ENCODE results near the gene ANKRD53. TPM values are rescaled to one million over a fixed set of nuclear protein-coding genes. Genes with fewer than 3 reads are reported as not detected.

Gene ANKRD53
- polyA plus RNA-seq, 1 donor from 2014 or later = not detected

- H4K20me1 ChIP-seq (ENCODE audit: insufficient read depth) = no peaks in the 10 kb centered on the region
- no peak overlapping the region for H3K4me2 ChIP-seq (ENCODE audit: low read length)
- no peaks in the 10 kb centered on the region for H3F3A ChIP-seq (ENCODE audit: insufficient read depth, low read length, poor library complexity, severe bottlenecking)
- no peak overlapping the region for H3K27ac ChIP-seq (ENCODE audit: low read length)
- H3K9ac ChIP-seq (ENCODE audit: low read length) = no peak overlapping the region
- peaks cover 17% of the 10 kb centered on the region for H3K79me2 ChIP-seq (replicated peaks; ENCODE audit: insufficient read depth, low read length)
- H3K9me3 ChIP-seq (ENCODE audit: low read length) = no peaks in the 10 kb centered on the region
- H2AFZ ChIP-seq (ENCODE audit: low read depth, low read length) = no peak overlapping the region
- H3K4me3 ChIP-seq (ENCODE audit: low read length) = no peak overlapping the region
- no peaks in the 10 kb centered on the region for H3K9me2 ChIP-seq (ENCODE audit: insufficient read depth, low read length)
- no peaks in the 10 kb centered on the region for H3K27me3 ChIP-seq (ENCODE audit: insufficient read depth, low read depth, low read length)
- no peak for TF ChIP-seq EP300 (conservative IDR thresholded peaks at IDR 0.05; ENCODE audit: poor library complexity, severe bottlenecking)
- TF ChIP-seq POLR2AphosphoS5 (IDR thresholded peaks at IDR 0.05) = no peak
- no peak for TF ChIP-seq RAD21 (conservative IDR thresholded peaks at IDR 0.05)
- TF ChIP-seq CTCF (IDR thresholded peaks at IDR 0.05; ENCODE audit: poor library complexity, severe bottlenecking) = no peak
- no peak for TF ChIP-seq MXI1 (conservative IDR thresholded peaks at IDR 0.05; ENCODE audit: poor library complexity, severe bottlenecking)
- TF ChIP-seq SMC3 (conservative IDR thresholded peaks at IDR 0.05; ENCODE audit: poor library complexity) = no peak
- no peak for TF ChIP-seq REST (IDR thresholded peaks at IDR 0.05; ENCODE audit: borderline replicate concordance)
- peaks cover 2% of the 10 kb centered on the region for H3K36me3 ChIP-seq (ENCODE audit: insufficient read depth, low read length)
Observed at GRCh38 chr2:70991142-70991541, 12.7 kb downstream of the ANKRD53 start.

GRCh38 chr2:70991742-70992141 is 13.3 kb downstream of the ANKRD53 start:
- no peak overlapping the region for H3K27ac ChIP-seq (ENCODE audit: low read length)
- H3K36me3 ChIP-seq (ENCODE audit: insufficient read depth, low read length) = no peaks in the 10 kb centered on the region
- H3K9ac ChIP-seq (ENCODE audit: low read length) = no peak overlapping the region
- TF ChIP-seq EP300 (conservative IDR thresholded peaks at IDR 0.05; ENCODE audit: poor library complexity, severe bottlenecking) = no peak
- no peak for TF ChIP-seq REST (IDR thresholded peaks at IDR 0.05; ENCODE audit: borderline replicate concordance)
- no peak for TF ChIP-seq CTCF (IDR thresholded peaks at IDR 0.05; ENCODE audit: poor library complexity, severe bottlenecking)
- no peak for TF ChIP-seq RAD21 (conservative IDR thresholded peaks at IDR 0.05)
- no peak for TF ChIP-seq MXI1 (conservative IDR thresholded peaks at IDR 0.05; ENCODE audit: poor library complexity, severe bottlenecking)
- TF ChIP-seq SMC3 (conservative IDR thresholded peaks at IDR 0.05; ENCODE audit: poor library complexity) = no peak
- no peak for TF ChIP-seq EZH2 (IDR thresholded peaks at IDR 0.05; ENCODE audit: borderline replicate concordance, insufficient read depth, low read length, poor library complexity, severe bottlenecking)
- TF ChIP-seq TAF1 (IDR thresholded peaks at IDR 0.05; ENCODE audit: low read depth) = no peak
- TF ChIP-seq POLR2AphosphoS5 (IDR thresholded peaks at IDR 0.05) = no peak
- H3K4me3 ChIP-seq (ENCODE audit: low read length) = no peak overlapping the region
- no peaks in the 10 kb centered on the region for H3K9me3 ChIP-seq (ENCODE audit: low read length)
- H2AFZ ChIP-seq (ENCODE audit: low read depth, low read length) = no peak overlapping the region
- H3K79me2 ChIP-seq (replicated peaks; ENCODE audit: insufficient read depth, low read length) = peaks cover 17% of the 10 kb centered on the region
- H3K27me3 ChIP-seq (ENCODE audit: insufficient read depth, low read depth, low read length) = no peaks in the 10 kb centered on the region
- H3K9me2 ChIP-seq (ENCODE audit: insufficient read depth, low read length) = no peaks in the 10 kb centered on the region
- H3F3A ChIP-seq (ENCODE audit: insufficient read depth, low read length, poor library complexity, severe bottlenecking) = no peaks in the 10 kb centered on the region
- H4K20me1 ChIP-seq (ENCODE audit: insufficient read depth) = no peaks in the 10 kb centered on the region
- H3K4me2 ChIP-seq (ENCODE audit: low read length) = no peak overlapping the region

Data from neural cell (in vitro differentiated cells).